GM23338 (cell line): ENCODE data around the gene TSKS. TPM values are rescaled to one million over a fixed set of nuclear protein-coding genes. Genes with fewer than 3 reads are reported as not detected.

Experiments
- ATAC-seq: fragments of 200-7000 bp; cut with Tn5 transposase; 3 replicates; pipeline ENCODE4 v1.9.1; 2020
- DNase-seq: peaks from one replicate; pipeline ENCODE4 v3.0.0-alpha.2; 2015; ENCODE audit warnings: low spot score
- H2AFZ ChIP-seq: fragments of 200-600 bp; sonication (generic); 2 replicates; pipeline ENCODE4 v1.8.0; 2016; ENCODE audit warnings: antibody characterized with exemption, mild to moderate bottlenecking, moderate library complexity
- H3F3A ChIP-seq: fragments of 200-600 bp; sonication (generic); replicated peaks from 2 replicates; pipeline ENCODE4 v1.8.0; 2017; ENCODE audit warnings: antibody characterized with exemption, mixed run types, low read depth
- H3K27ac ChIP-seq: fragments of 200-600 bp; sonication (generic); 2 replicates; pipeline ENCODE4 v1.6.1; 2016; ENCODE audit warnings: low read depth
- H3K27me3 ChIP-seq: fragments of 200-600 bp; sonication (generic); 2 replicates; pipeline ENCODE4 v1.8.0; 2016; ENCODE audit warnings: mild to moderate bottlenecking, mixed run types, moderate library complexity; ENCODE audit not compliant: insufficient read depth
- H3K36me3 ChIP-seq: fragments of 200-600 bp; sonication (generic); 2 replicates; pipeline ENCODE4 v1.8.0; 2016; ENCODE audit warnings: mild to moderate bottlenecking; ENCODE audit not compliant: insufficient read depth
- H3K4me1 ChIP-seq: fragments of 200-600 bp; sonication (generic); 2 replicates; pipeline ENCODE4 v1.8.0; 2016; ENCODE audit warnings: mild to moderate bottlenecking, moderate library complexity; ENCODE audit not compliant: insufficient read depth
- H3K4me2 ChIP-seq: fragments of 200-600 bp; sonication (generic); 2 replicates; pipeline ENCODE4 v1.7.1; 2017; ENCODE audit warnings: mixed run types
- H3K4me3 ChIP-seq: fragments of 200-600 bp; sonication (generic); 2 replicates; pipeline ENCODE4 v1.6.1; 2016; ENCODE audit warnings: mixed run types
- H3K79me2 ChIP-seq: fragments of 200-600 bp; sonication (generic); replicated peaks from 2 replicates; pipeline ENCODE4 v1.8.0; 2017; ENCODE audit warnings: mild to moderate bottlenecking; ENCODE audit not compliant: insufficient read depth
- H3K9me2 ChIP-seq: fragments of 200-600 bp; sonication (generic); 2 replicates; pipeline ENCODE4 v1.8.0; 2017; ENCODE audit not compliant: insufficient read depth
- H4K20me1 ChIP-seq: fragments of 200-600 bp; sonication (generic); replicated peaks from 2 replicates; pipeline ENCODE4 v1.8.0; 2017; ENCODE audit warnings: mild to moderate bottlenecking; ENCODE audit not compliant: insufficient read depth
- H3K27ac Mint-ChIP-seq: 2 replicates; pipeline ENCODE4 v1.8.0; 2020; ENCODE audit warnings: inconsistent platforms, mild to moderate bottlenecking, moderate library complexity, mixed read lengths
- H3K27me3 Mint-ChIP-seq: 3 replicates; pipeline ENCODE4 v1.8.0; 2022; ENCODE audit warnings: low read depth, mild to moderate bottlenecking, moderate library complexity, mixed read lengths, inconsistent platforms; ENCODE audit not compliant: insufficient read depth, poor library complexity
- H3K36me3 Mint-ChIP-seq: 3 replicates; pipeline ENCODE4 v1.8.0; 2021; ENCODE audit warnings: low read depth, mild to moderate bottlenecking, inconsistent platforms, moderate library complexity, mixed read lengths
- H3K4me1 Mint-ChIP-seq: 3 replicates; pipeline ENCODE4 v1.8.0; 2020; ENCODE audit warnings: mild to moderate bottlenecking, inconsistent platforms, mixed read lengths
- H3K4me3 Mint-ChIP-seq: 3 replicates; pipeline ENCODE4 v1.8.0; 2021; ENCODE audit warnings: moderate library complexity, mild to moderate bottlenecking, inconsistent platforms, mixed read lengths
- H3K9me3 Mint-ChIP-seq: 3 replicates; pipeline ENCODE4 v1.8.0; 2020; ENCODE audit warnings: moderate library complexity, mild to moderate bottlenecking, inconsistent platforms, mixed read lengths
- CREB1 ChIP-seq: fragments of 250-450 bp; sonication (Bioruptor Pico); IDR thresholded peaks from 2 replicates; pipeline ENCODE4 v1.5.0; 2020; ENCODE audit warnings: low read depth, mild to moderate bottlenecking, moderate library complexity
- EZH2 ChIP-seq: fragments of 200-600 bp; sonication (generic); IDR thresholded peaks from one replicate; pipeline ENCODE4 v1.8.0; 2017; ENCODE audit warnings: antibody characterized with exemption, mild to moderate bottlenecking, low read depth; ENCODE audit not compliant: unreplicated experiment
- EZH2phosphoT487 ChIP-seq: fragments of 200-600 bp; sonication (generic); IDR thresholded peaks from one replicate; pipeline ENCODE4 v1.8.1; 2018; ENCODE audit warnings: antibody characterized with exemption; ENCODE audit not compliant: unreplicated experiment
- JUNB ChIP-seq: IDR thresholded peaks from one replicate; pipeline ENCODE4 v1.6.1; 2016; ENCODE audit warnings: antibody characterized with exemption; ENCODE audit not compliant: unreplicated experiment
- NANOG ChIP-seq: IDR thresholded peaks from 2 replicates; pipeline ENCODE4 v1.6.1; 2016; ENCODE audit warnings: antibody characterized with exemption, borderline replicate concordance
- POLR2AphosphoS5 ChIP-seq: IDR thresholded peaks from 2 replicates; pipeline ENCODE4 v1.6.1; 2016; ENCODE audit warnings: antibody characterized with exemption, low read depth
- STAT1 ChIP-seq: IDR thresholded peaks from one replicate; pipeline ENCODE4 v1.6.1; 2016; ENCODE audit warnings: antibody characterized with exemption; ENCODE audit not compliant: unreplicated experiment
- ZNF114 ChIP-seq: fragments of 250-450 bp; sonication (Bioruptor Pico); IDR thresholded peaks from 2 replicates; pipeline ENCODE4 v1.5.0; 2020; ENCODE audit warnings: mild to moderate bottlenecking, moderate library complexity
- ZNF331 ChIP-seq: fragments of 250-450 bp; sonication (Bioruptor Pico); IDR thresholded peaks from 2 replicates; pipeline ENCODE4 v1.5.0; 2020; ENCODE audit warnings: low read depth, mild to moderate bottlenecking, moderate library complexity
- polyA plus RNA-seq: library from polyadenylated mRNA; unstranded; fragments of >200 nt; fragmentation: Nextera tagmentation; extraction: Ambion mirVana; gene quantifications from 2 replicates; pipeline ENCODE4 v1.2.1, GENCODE V29; 2016
- total RNA-seq: library from RNA; depleted of rRNA; stranded (reverse); fragments of >200 nt; shearing (Covaris generic); gene quantifications from 2 replicates; pipeline ENCODE4 v1.2.3, GENCODE V29; 2014
- TF ChIP-seq, protein P1 (sequence below), 2 experiments: fragments of 200-600 bp in 1 of 2; sonication (generic) in 1 of 2; conservative IDR thresholded peaks; 2 replicates each; pipeline versions ENCODE4 v1.5.1 to v1.6.1; 2016 to 2017; ENCODE audit warnings: antibody characterized with exemption in 2 of 2, low read depth in 2 of 2, mild to moderate bottlenecking in 2 of 2, moderate library complexity in 1 of 2
- TF ChIP-seq, protein P2 (sequence below): IDR thresholded peaks from one replicate; pipeline ENCODE4 v1.6.1; 2018; ENCODE audit warnings: antibody characterized with exemption; ENCODE audit not compliant: unreplicated experiment
- TF ChIP-seq, protein P3 (sequence below): fragments of 250-450 bp; sonication (Bioruptor Pico); IDR thresholded peaks from 2 replicates; pipeline ENCODE4 v1.5.0; 2020; ENCODE audit warnings: mild to moderate bottlenecking, moderate library complexity
- TF ChIP-seq, protein P4 (sequence below): IDR thresholded peaks from 2 replicates; pipeline ENCODE4 v1.6.1; 2016; ENCODE audit warnings: antibody characterized with exemption

Gene TSKS
- total and polyA plus RNA-seq, 2 experiments from 2014 or later = 0.99 TPM; not detected in 1

- H3K4me1 Mint-ChIP-seq = peaks cover 12% of the 10 kb centered on the region
These were observed 44.1 kb downstream of the TSKS start for GRCh38 chr19:49718991-49719390.

More at GRCh38 chr19:49718991-49719390, 44.1 kb downstream of the TSKS start:
- Histone ChIP-seq H3K4me3 (no peak overlapping the region), H3K4me1 (no peaks in the 10 kb centered on the region; the same call in 1 of the 2 replicates), H2AFZ (peak overlapping the region; percentile 70), H3K36me3 (no peaks in the 10 kb centered on the region), H3K27ac (peak overlapping the region; percentile 18; the same call in 1 of the 2 replicates), H3K79me2 (no peaks in the 10 kb centered on the region), H3F3A (0 out of 2 replicates have a peak, but pooled peaks cover 6% of the 10 kb centered on the region), H4K20me1 (no peaks in the 10 kb centered on the region), H3K27me3 (no peaks in the 10 kb centered on the region), H3K4me2 (0 out of 2 replicates have a peak overlapping the region, but pooled peaks have one; percentile 2), H3K9me2 (no peaks in the 10 kb centered on the region)
- DNase-seq (no peak), ATAC-seq (no peak)
- TF ChIP-seq EZH2 = no peak
- TF ChIP-seq, protein P1, sequence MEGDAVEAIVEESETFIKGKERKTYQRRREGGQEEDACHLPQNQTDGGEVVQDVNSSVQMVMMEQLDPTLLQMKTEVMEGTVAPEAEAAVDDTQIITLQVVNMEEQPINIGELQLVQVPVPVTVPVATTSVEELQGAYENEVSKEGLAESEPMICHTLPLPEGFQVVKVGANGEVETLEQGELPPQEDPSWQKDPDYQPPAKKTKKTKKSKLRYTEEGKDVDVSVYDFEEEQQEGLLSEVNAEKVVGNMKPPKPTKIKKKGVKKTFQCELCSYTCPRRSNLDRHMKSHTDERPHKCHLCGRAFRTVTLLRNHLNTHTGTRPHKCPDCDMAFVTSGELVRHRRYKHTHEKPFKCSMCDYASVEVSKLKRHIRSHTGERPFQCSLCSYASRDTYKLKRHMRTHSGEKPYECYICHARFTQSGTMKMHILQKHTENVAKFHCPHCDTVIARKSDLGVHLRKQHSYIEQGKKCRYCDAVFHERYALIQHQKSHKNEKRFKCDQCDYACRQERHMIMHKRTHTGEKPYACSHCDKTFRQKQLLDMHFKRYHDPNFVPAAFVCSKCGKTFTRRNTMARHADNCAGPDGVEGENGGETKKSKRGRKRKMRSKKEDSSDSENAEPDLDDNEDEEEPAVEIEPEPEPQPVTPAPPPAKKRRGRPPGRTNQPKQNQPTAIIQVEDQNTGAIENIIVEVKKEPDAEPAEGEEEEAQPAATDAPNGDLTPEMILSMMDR (conservative IDR thresholded peaks at IDR 0.05; ENCODE audit: low read depth in 2 of 2) = no peak
- no peak for TF ChIP-seq ZNF114 (CRISPR knock-in tag)
- no peak for TF ChIP-seq POLR2AphosphoS5
- TF ChIP-seq, protein P2, sequence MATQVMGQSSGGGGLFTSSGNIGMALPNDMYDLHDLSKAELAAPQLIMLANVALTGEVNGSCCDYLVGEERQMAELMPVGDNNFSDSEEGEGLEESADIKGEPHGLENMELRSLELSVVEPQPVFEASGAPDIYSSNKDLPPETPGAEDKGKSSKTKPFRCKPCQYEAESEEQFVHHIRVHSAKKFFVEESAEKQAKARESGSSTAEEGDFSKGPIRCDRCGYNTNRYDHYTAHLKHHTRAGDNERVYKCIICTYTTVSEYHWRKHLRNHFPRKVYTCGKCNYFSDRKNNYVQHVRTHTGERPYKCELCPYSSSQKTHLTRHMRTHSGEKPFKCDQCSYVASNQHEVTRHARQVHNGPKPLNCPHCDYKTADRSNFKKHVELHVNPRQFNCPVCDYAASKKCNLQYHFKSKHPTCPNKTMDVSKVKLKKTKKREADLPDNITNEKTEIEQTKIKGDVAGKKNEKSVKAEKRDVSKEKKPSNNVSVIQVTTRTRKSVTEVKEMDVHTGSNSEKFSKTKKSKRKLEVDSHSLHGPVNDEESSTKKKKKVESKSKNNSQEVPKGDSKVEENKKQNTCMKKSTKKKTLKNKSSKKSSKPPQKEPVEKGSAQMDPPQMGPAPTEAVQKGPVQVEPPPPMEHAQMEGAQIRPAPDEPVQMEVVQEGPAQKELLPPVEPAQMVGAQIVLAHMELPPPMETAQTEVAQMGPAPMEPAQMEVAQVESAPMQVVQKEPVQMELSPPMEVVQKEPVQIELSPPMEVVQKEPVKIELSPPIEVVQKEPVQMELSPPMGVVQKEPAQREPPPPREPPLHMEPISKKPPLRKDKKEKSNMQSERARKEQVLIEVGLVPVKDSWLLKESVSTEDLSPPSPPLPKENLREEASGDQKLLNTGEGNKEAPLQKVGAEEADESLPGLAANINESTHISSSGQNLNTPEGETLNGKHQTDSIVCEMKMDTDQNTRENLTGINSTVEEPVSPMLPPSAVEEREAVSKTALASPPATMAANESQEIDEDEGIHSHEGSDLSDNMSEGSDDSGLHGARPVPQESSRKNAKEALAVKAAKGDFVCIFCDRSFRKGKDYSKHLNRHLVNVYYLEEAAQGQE = no peak
- TF ChIP-seq NANOG = no peak
- TF ChIP-seq CREB1 (CRISPR knock-in tag) = no peak
- no peak for TF ChIP-seq ZNF331
- TF ChIP-seq EZH2phosphoT487 = no peak
- TF ChIP-seq STAT1 = no peak
- TF ChIP-seq, protein P3, sequence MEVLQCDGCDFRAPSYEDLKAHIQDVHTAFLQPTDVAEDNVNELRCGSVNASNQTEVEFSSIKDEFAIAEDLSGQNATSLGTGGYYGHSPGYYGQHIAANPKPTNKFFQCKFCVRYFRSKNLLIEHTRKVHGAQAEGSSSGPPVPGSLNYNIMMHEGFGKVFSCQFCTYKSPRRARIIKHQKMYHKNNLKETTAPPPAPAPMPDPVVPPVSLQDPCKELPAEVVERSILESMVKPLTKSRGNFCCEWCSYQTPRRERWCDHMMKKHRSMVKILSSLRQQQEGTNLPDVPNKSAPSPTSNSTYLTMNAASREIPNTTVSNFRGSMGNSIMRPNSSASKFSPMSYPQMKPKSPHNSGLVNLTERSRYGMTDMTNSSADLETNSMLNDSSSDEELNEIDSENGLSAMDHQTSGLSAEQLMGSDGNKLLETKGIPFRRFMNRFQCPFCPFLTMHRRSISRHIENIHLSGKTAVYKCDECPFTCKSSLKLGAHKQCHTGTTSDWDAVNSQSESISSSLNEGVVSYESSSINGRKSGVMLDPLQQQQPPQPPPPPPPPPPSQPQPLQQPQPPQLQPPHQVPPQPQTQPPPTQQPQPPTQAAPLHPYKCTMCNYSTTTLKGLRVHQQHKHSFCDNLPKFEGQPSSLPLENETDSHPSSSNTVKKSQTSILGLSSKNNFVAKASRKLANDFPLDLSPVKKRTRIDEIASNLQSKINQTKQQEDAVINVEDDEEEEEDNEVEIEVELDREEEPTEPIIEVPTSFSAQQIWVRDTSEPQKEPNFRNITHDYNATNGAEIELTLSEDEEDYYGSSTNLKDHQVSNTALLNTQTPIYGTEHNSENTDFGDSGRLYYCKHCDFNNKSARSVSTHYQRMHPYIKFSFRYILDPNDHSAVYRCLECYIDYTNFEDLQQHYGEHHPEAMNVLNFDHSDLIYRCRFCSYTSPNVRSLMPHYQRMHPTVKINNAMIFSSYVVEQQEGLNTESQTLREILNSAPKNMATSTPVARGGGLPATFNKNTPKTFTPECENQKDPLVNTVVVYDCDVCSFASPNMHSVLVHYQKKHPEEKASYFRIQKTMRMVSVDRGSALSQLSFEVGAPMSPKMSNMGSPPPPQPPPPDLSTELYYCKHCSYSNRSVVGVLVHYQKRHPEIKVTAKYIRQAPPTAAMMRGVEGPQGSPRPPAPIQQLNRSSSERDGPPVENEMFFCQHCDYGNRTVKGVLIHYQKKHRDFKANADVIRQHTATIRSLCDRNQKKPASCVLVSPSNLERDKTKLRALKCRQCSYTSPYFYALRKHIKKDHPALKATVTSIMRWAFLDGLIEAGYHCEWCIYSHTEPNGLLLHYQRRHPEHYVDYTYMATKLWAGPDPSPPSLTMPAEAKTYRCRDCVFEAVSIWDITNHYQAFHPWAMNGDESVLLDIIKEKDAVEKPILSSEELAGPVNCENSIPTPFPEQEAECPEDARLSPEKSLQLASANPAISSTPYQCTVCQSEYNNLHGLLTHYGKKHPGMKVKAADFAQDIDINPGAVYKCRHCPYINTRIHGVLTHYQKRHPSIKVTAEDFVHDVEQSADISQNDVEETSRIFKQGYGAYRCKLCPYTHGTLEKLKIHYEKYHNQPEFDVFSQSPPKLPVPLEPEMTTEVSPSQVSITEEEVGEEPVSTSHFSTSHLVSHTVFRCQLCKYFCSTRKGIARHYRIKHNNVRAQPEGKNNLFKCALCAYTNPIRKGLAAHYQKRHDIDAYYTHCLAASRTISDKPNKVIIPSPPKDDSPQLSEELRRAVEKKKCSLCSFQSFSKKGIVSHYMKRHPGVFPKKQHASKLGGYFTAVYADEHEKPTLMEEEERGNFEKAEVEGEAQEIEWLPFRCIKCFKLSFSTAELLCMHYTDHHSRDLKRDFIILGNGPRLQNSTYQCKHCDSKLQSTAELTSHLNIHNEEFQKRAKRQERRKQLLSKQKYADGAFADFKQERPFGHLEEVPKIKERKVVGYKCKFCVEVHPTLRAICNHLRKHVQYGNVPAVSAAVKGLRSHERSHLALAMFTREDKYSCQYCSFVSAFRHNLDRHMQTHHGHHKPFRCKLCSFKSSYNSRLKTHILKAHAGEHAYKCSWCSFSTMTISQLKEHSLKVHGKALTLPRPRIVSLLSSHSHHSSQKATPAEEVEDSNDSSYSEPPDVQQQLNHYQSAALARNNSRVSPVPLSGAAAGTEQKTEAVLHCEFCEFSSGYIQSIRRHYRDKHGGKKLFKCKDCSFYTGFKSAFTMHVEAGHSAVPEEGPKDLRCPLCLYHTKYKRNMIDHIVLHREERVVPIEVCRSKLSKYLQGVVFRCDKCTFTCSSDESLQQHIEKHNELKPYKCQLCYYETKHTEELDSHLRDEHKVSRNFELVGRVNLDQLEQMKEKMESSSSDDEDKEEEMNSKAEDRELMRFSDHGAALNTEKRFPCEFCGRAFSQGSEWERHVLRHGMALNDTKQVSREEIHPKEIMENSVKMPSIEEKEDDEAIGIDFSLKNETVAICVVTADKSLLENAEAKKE (CRISPR knock-in tag) = no peak
- no peak for TF ChIP-seq JUNB
- TF ChIP-seq, protein P4, sequence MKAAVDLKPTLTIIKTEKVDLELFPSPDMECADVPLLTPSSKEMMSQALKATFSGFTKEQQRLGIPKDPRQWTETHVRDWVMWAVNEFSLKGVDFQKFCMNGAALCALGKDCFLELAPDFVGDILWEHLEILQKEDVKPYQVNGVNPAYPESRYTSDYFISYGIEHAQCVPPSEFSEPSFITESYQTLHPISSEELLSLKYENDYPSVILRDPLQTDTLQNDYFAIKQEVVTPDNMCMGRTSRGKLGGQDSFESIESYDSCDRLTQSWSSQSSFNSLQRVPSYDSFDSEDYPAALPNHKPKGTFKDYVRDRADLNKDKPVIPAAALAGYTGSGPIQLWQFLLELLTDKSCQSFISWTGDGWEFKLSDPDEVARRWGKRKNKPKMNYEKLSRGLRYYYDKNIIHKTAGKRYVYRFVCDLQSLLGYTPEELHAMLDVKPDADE = no peak
- peaks cover 2% of the 10 kb centered on the region; the same call in 1 of the 3 replicates for H3K9me3 Mint-ChIP-seq
- H3K27me3 Mint-ChIP-seq = peaks cover 22% of the 10 kb centered on the region
- peaks cover 6% of the 10 kb centered on the region for H3K36me3 Mint-ChIP-seq
- no peak overlapping the region for H3K4me3 Mint-ChIP-seq
- no peak overlapping the region for H3K27ac Mint-ChIP-seq
